HCT116 (cell line): Measurements from ENCODE around the gene GRIK3. TPM values are rescaled to one million over a fixed set of nuclear protein-coding genes. Genes with fewer than 3 reads are reported as not detected.

Experiments used
- ATAC-seq: fragments of 200-7000 bp; cut with Tn5 transposase; 2 replicates; pipeline ENCODE4 v1.9.1; 2020; ENCODE audit warnings: mild to moderate bottlenecking, moderate library complexity
- BruUV-seq: library from RNA; stranded (reverse); fragments of 400-500 nt; replicated peaks from 2 replicates; lab custom pipeline; 2021; lab: Mats Ljungman, UMichigan
- CTCF ChIA-PET: fragments of 300-600 bp; sonication (Branson Sonifier 250); formaldehyde crosslinking; loops from one replicate; lab custom pipeline; 2021; ENCODE audit warnings: antibody characterized with exemption; lab: Charles Lee
- POLR2A ChIA-PET: fragments of 300-600, 350-600 bp; sonication (Branson Sonifier 250); formaldehyde crosslinking; loops from one replicate; lab custom pipeline; 2021; ENCODE audit warnings: antibody characterized with exemption; lab: Charles Lee
- RAD21 ChIA-PET, 2 experiments: fragments of 300-600 bp; sonication (Branson Sonifier 250); formaldehyde crosslinking; loops; one replicate each; lab custom pipeline; 2023; ENCODE audit warnings: low total read pairs in 2 of 2; ENCODE audit not compliant: uncharacterized antibody in 2 of 2, unreplicated experiment in 2 of 2, low non-redundant PET in 1 of 2; lab: Charles Lee
- DNase-seq: peaks from one replicate; pipeline ENCODE4 v3.0.0-alpha.2; 2010; ENCODE audit warnings: low read depth, low spot score
- H2AFZ ChIP-seq: fragments of 200-600 bp; shearing (Covaris generic), sonication (generic); 2 replicates; pipeline ENCODE4 v1.6.1; 2017; ENCODE audit warnings: low read depth, mixed run types, mixed read lengths, antibody characterized with exemption, low read length; ENCODE audit not compliant: poor library complexity, severe bottlenecking
- H3K27ac ChIP-seq: 2 replicates; pipeline ENCODE4 v1.5.1; 2012; ENCODE audit warnings: low read depth, low read length
- H3K27me3 ChIP-seq: fragments of 200-600 bp; sonication (generic); 2 replicates; pipeline ENCODE4 v1.6.1; 2016; ENCODE audit warnings: mixed run types, low read length, mixed read lengths; ENCODE audit not compliant: insufficient read depth
- H3K36me3 ChIP-seq, 2 experiments: fragments of 200-500 bp in 1 of 2; fragments of 200-600 bp in 1 of 2; sonication (Bioruptor generic) in 1 of 2; sonication (generic) in 1 of 2; 2 replicates each; pipeline versions ENCODE4 v1.5.1 to v1.6.1; 2014 to 2016; ENCODE audit warnings: low read length in 2 of 2, inconsistent platforms in 1 of 2, mixed read lengths in 1 of 2, mixed run types in 1 of 2; ENCODE audit not compliant: insufficient read depth in 2 of 2, control insufficient read depth in 1 of 2
- H3K4me1 ChIP-seq, 2 experiments: fragments of 200-600 bp in 1 of 2; sonication (generic) in 1 of 2; 2 replicates each; pipeline versions ENCODE4 v1.5.1 to v1.6.1; 2012 to 2017; ENCODE audit warnings: low read length in 2 of 2, inconsistent platforms in 1 of 2, mild to moderate bottlenecking in 1 of 2, mixed read lengths in 1 of 2, mixed run types in 1 of 2, moderate library complexity in 1 of 2; ENCODE audit not compliant: insufficient read depth in 2 of 2, control insufficient read depth in 1 of 2
- H3K4me2 ChIP-seq: fragments of 200-600 bp; sonication (generic); 2 replicates; pipeline ENCODE4 v1.6.1; 2017; ENCODE audit warnings: mixed run types, low read length, mixed read lengths
- H3K4me3 ChIP-seq, 2 experiments: fragments of 200-600 bp in 1 of 2; sonication (generic) in 1 of 2; replicated peaks in 1 of 2; 2 replicates each; pipeline ENCODE4 v1.5.1; 2011 to 2016; ENCODE audit warnings: low read length in 2 of 2, control low read depth in 1 of 2, low read depth in 1 of 2, mild to moderate bottlenecking in 1 of 2, mixed read lengths in 1 of 2, mixed run types in 1 of 2
- H3K79me2 ChIP-seq: fragments of 200-600 bp; sonication (generic); 2 replicates; pipeline ENCODE4 v1.6.1; 2017; ENCODE audit warnings: mild to moderate bottlenecking, mixed run types, low read length, moderate library complexity, mixed read lengths; ENCODE audit not compliant: insufficient read depth
- H3K9ac ChIP-seq: fragments of 200-600 bp; sonication (generic); 2 replicates; pipeline ENCODE4 v1.6.1; 2016; ENCODE audit warnings: low read length, mixed read lengths
- H3K9me2 ChIP-seq: fragments of 200-600 bp; sonication (generic), shearing (Covaris generic); 2 replicates; pipeline ENCODE4 v1.6.1; 2017; ENCODE audit warnings: mixed run types, mild to moderate bottlenecking, moderate library complexity; ENCODE audit not compliant: insufficient read depth
- H3K9me3 ChIP-seq, 2 experiments: fragments of 200-500 bp in 1 of 2; fragments of 200-600 bp in 1 of 2; sonication (Bioruptor generic) in 1 of 2; sonication (generic) in 1 of 2; 2 replicates each; pipeline ENCODE4 v1.6.1; 2014 to 2017; ENCODE audit warnings: low read length in 2 of 2, mixed read lengths in 2 of 2, inconsistent platforms in 1 of 2, low read depth in 1 of 2, mild to moderate bottlenecking in 1 of 2, mixed run types in 1 of 2, moderate library complexity in 1 of 2; ENCODE audit not compliant: control insufficient read depth in 1 of 2, insufficient read depth in 1 of 2
- H4K20me1 ChIP-seq: fragments of 200-600 bp; sonication (generic), shearing (Covaris generic); 2 replicates; pipeline ENCODE4 v1.6.1; 2017; ENCODE audit warnings: mixed run types, mild to moderate bottlenecking, moderate library complexity; ENCODE audit not compliant: insufficient read depth
- CEBPB ChIP-seq: IDR thresholded peaks from 2 replicates; pipeline ENCODE4 v1.6.1; 2012; ENCODE audit warnings: low read depth
- EGR1 ChIP-seq: IDR thresholded peaks from 2 replicates; pipeline ENCODE4 v1.6.1; 2012; ENCODE audit warnings: low read depth
- EZH2 ChIP-seq: fragments of 200-600 bp; sonication (generic); IDR thresholded peaks from 2 replicates; pipeline ENCODE4 v1.6.1; 2017; ENCODE audit warnings: antibody characterized with exemption, mixed run types
- EZH2phosphoT487 ChIP-seq: fragments of 200-600 bp; IDR thresholded peaks from 2 replicates; pipeline ENCODE4 v1.6.1; 2018; ENCODE audit warnings: antibody characterized with exemption, borderline replicate concordance
- JUND ChIP-seq: IDR thresholded peaks from 2 replicates; pipeline ENCODE4 v1.6.1; 2012
- POLR2AphosphoS5 ChIP-seq: IDR thresholded peaks from 2 replicates; pipeline ENCODE4 v1.6.1; 2011; ENCODE audit warnings: mild to moderate bottlenecking, low read depth, low read length, moderate library complexity
- SP1 ChIP-seq: IDR thresholded peaks from 2 replicates; pipeline ENCODE4 v1.6.1; 2012; ENCODE audit warnings: low read depth
- SRF ChIP-seq: IDR thresholded peaks from 2 replicates; pipeline ENCODE4 v1.6.1; 2012; ENCODE audit warnings: low read depth
- ZFX ChIP-seq: fragments of 450-650 bp; IDR thresholded peaks from 2 replicates; pipeline ENCODE4 v1.6.1; 2017
- ZNF274 ChIP-seq: fragments of 200-500 bp; sonication (Bioruptor generic); IDR thresholded peaks from 2 replicates; pipeline ENCODE4 v1.6.1; 2014; ENCODE audit warnings: mild to moderate bottlenecking, low read depth, low read length, inconsistent platforms
- intact Hi-C: fragments of 100-400 bp; cut with micrococcal nuclease; formaldehyde crosslinking; loops from 2 replicates; pipeline ENCODE4 v1.10.0; 2022
- total RNA-seq: library from RNA; stranded (reverse); gene quantifications from one replicate; pipeline ENCODE4 v1.2.1, GENCODE V29; 2021; ENCODE audit not compliant: unreplicated experiment
- TF ChIP-seq, protein P1 (sequence below): IDR thresholded peaks from 2 replicates; pipeline ENCODE4 v1.6.1; 2011; ENCODE audit warnings: mild to moderate bottlenecking, low read length, moderate library complexity; ENCODE audit not compliant: insufficient replicate concordance; ENCODE audit errors: extremely low read depth
- TF ChIP-seq, protein P2 (sequence below): IDR thresholded peaks from 2 replicates; pipeline ENCODE4 v1.6.1; 2012

GRIK3 gene
- total RNA-seq, 1 experiment from 2014 or later, result not detected

DNA sequence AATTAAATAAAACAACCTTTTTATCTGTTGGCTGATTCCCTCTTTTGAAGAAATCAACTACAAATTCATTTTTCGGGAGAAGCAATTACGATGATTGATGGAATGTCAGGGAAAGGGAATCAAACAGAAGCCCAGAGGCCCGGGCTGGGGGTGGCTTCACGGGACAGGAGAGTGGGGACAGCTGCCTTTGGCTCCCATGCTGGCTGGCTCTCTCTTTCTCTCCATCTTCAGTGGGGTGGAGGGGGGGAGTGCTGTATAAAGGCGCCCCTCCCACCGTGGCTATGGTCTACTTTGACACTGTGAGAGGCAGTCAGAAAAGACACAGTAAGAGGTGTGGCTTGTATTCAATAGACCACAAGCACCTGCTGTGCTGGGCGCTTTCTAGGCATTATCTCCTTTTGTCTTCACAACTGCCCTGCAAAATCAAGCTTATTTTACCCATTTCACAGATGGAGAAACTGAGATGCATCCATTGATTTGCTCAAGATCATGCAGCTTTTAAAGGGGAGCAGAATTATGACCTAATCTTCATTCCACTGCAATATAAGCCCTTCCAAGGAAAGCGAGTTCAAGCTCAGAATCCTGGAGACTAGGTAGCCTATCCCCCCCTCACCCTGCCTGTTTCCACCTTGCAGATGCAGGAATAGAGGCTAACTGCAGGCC is 92.9 kb downstream of the GRIK3 start:
- ChIA-PET RAD21 (no interaction called here), POLR2A (no interaction called here), CTCF (no interaction called here)
- Histone ChIP-seq H3K27me3 (peaks cover 95% of the 10 kb centered on the region), H3K27ac (no peak overlapping the region), H3K36me3 (no peaks in the 10 kb centered on the region), H2AFZ (no peak overlapping the region), H4K20me1 (no peaks in the 10 kb centered on the region), H3K4me1 (no peaks in the 10 kb centered on the region), H3K79me2 (no peaks in the 10 kb centered on the region), H3K9me3 (no peaks in the 10 kb centered on the region), H3K9ac (no peak overlapping the region), H3K9me2 (no peaks in the 10 kb centered on the region), H3K4me2 (no peak overlapping the region), H3K4me3 (no peak overlapping the region)
- DNase-seq (no peak), ATAC-seq (no peak)
- TF ChIP-seq EZH2 (no peak), SRF (no peak), ZFX (no peak), SP1 (no peak), POLR2AphosphoS5 (no peak), JUND (no peak), EZH2phosphoT487 (no peak), ZNF274 (no peak), EGR1 (no peak), CEBPB (no peak)
- TF ChIP-seq, protein P1, sequence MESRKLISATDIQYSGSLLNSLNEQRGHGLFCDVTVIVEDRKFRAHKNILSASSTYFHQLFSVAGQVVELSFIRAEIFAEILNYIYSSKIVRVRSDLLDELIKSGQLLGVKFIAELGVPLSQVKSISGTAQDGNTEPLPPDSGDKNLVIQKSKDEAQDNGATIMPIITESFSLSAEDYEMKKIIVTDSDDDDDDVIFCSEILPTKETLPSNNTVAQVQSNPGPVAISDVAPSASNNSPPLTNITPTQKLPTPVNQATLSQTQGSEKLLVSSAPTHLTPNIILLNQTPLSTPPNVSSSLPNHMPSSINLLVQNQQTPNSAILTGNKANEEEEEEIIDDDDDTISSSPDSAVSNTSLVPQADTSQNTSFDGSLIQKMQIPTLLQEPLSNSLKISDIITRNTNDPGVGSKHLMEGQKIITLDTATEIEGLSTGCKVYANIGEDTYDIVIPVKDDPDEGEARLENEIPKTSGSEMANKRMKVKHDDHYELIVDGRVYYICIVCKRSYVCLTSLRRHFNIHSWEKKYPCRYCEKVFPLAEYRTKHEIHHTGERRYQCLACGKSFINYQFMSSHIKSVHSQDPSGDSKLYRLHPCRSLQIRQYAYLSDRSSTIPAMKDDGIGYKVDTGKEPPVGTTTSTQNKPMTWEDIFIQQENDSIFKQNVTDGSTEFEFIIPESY, result no peak
- TF ChIP-seq, protein P2, sequence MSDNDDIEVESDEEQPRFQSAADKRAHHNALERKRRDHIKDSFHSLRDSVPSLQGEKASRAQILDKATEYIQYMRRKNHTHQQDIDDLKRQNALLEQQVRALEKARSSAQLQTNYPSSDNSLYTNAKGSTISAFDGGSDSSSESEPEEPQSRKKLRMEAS, result no peak
- intact Hi-C loops, result no loop called here
- BruUV-seq, result no TSS peak
